MG63 (cell line): ENCODE results near the gene SEMA3F. TPM values are rescaled to one million over a fixed set of nuclear protein-coding genes. Genes with fewer than 3 reads are reported as not detected.

Source experiments
- DNase-seq: peaks from one replicate; pipeline ENCODE4 v3.0.0-alpha.2; 2020
- H3K27me3 ChIP-seq: fragments of 250-450 bp; sonication (Bioruptor Pico); 2 replicates; pipeline ENCODE4 v1.5.1; 2020; ENCODE audit warnings: mild to moderate bottlenecking, moderate library complexity
- H3K36me3 ChIP-seq: fragments of 250-450 bp; sonication (Bioruptor Pico); 2 replicates; pipeline ENCODE4 v1.5.1; 2020; ENCODE audit warnings: mild to moderate bottlenecking, moderate library complexity
- H3K4me3 ChIP-seq: fragments of 250-450 bp; sonication (Bioruptor Pico); 2 replicates; pipeline ENCODE4 v1.5.1; 2020; ENCODE audit warnings: mild to moderate bottlenecking, moderate library complexity
- H3K9me3 ChIP-seq: fragments of 250-450 bp; sonication (Bioruptor Pico); 2 replicates; pipeline ENCODE4 v1.5.1; 2020; ENCODE audit warnings: mild to moderate bottlenecking, moderate library complexity
- total RNA-seq: library from RNA; depleted of rRNA; stranded (reverse); fragments of >200 nt; shearing (Covaris generic); gene quantifications from 2 replicates; pipeline ENCODE4 v1.2.3, GENCODE V29; 2014; ENCODE audit warnings: low replicate concordance

Gene SEMA3F
- total RNA-seq, 1 experiment from 2014 or later, result 22.9 TPM

DNA sequence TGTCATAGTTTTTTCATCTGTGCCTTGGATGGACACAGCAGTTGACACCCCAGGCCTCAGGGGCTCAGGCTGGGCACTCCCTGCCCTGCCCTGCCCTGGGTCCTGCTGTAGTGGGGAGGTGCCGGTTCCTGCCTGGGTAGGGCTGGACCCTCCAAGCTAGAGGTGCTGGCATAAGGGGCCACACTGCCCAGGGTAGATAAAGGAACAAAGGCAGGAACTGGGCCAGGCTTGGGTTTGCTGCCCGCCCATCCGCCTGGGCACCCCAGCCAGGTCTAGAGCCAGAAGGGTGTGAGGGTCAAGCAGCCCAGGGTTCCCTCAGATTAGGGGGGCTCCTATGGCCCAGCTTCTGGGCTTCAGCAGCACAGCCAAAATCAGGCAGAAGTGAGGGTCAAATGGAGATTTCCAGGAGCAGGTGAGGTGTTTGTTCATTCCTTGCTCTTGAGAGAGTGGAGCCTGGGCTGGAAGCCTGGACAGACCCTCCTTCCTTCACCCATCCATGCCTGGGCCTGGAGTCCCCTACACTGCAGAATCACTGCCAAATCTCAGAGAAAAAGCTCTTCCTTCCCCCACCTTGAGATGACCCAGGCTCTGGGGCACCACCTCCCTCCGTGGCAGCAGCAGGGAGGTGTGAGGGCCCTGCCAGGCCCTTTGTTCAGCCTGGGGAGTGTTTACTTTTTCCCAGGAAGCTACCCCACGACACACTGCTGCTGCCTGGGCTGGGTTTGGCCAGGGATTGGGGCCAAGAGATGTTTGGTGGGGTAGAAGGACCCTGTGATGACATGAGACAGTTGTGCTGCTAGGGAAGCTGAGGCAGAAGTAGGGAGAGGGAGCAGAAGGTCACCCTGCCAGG, 7.1 kb downstream of the SEMA3F start:
- H3K27me3 ChIP-seq, result no peaks in the 10 kb centered on the region
- H3K36me3 ChIP-seq, result peaks cover 16% of the 10 kb centered on the region
- DNase-seq, result peak; percentile 33
- no peaks in the 10 kb centered on the region for H3K9me3 ChIP-seq
- H3K4me3 ChIP-seq, result no peak overlapping the region

DNA sequence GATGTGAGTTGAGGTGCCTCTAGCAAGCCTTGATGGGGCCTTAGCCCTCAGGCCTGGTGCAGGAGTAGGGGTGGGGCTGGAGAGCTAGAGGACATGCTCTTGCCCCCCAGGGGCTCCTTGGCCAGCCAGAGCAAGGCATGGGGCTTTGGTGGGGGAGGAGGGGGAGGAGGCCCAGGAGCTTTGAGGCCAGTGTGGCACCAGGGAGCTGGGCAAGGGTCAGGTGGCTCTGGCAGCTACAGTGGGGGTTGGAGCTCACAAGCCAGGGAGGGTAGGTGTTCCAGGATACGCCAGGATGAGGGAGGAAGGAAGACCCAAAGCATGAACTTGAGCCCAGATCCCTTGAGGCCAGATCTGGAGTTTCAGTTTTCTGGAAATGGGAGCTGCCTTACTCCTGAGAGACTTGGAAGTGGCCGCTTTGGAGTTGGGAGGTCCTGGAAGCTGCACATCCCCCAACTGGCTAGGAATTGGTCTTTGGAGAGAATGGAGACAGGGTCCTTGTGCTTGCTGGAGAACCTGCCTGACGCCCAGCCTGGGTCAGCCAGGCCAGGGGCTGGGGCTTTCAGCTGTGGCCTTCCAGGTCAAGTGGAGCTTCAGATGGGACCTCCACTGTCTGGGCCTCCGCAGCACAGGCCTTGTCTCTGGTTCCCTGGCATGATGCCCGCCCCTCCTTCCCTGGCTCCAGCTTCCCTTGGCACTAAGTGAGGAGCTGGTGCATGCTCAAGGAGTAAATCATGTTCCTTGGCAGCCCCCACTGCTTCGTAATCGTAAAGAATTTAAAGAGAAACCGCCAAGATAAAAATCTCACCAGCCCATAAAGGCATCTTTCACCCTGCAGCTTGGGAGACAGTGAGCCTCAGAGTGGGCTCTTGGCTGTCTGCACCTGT, 8.7 kb downstream of the SEMA3F start:
- H3K9me3 ChIP-seq, result no peaks in the 10 kb centered on the region
- H3K36me3 ChIP-seq, result peaks cover 16% of the 10 kb centered on the region
- no peak overlapping the region for H3K4me3 ChIP-seq
- H3K27me3 ChIP-seq, result no peaks in the 10 kb centered on the region
- DNase-seq, result peak; percentile 96

DNA sequence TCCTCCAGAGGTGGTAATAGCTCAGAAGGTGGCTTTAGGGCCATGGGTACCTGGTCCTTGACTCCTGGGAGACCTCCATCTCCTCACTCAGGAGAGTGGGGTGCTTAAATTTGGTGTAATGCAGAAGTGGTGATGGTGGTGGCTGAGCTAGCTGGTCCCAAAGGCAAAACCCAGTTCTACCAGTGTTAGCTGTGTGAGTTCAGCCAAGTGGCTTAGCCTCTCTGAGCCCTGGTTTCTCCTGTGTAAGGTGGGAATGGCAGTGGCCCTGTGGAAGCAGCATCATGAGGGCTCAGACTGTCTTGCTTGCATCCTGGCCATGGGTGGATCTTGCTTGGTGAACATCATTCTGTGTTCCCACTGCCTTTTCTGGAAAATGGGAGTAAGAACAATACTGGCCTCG, 9.4 kb downstream of the SEMA3F start:
- Histone ChIP-seq H3K9me3 (no peaks in the 10 kb centered on the region), H3K36me3 (peaks cover 16% of the 10 kb centered on the region), H3K4me3 (no peak overlapping the region), H3K27me3 (no peaks in the 10 kb centered on the region)
- DNase-seq, result no peak

DNA sequence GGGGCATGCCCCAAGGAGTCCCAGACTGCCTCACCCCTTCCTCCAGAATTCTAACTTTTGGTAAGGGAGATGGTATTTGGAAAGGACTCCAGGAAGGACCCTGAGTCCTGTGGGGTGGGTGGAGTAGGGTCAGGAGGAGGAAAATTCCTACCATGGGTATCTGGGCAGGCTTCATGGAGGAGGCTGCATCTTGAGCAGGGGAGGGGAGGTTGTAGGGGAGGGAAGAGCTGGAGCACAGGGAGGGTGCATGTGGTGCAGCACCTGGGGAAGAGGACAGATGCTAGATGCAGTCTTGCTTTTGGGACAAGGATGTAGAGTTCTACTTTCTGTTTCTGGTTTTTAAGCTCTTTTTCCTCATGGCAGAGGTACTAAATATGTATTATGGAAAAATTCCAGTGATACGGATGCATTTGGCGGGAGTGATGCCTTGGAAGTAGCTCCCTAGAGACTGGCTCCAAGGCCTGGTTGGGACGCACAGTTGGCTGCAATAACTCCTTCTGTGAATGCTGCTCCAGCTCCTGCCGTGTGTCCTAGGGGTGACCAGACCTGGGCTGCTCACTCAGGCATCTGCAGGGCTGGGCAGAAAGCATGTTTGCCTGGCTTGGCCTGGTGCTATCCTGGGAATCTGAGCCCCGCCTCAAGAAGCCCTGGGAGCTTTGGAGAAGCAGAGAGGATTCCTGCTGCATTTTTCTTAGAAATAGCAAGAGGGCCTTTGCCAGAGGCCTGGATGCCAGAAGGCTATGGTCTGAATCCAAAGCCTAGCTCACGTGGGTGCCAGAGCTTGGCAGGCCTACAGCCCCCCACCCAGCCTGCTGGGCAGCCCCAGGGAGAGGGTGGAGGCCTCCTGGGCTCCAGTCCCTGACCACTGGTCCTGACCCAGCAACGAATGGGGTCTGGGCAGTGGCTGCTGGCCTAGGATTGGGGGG, 10.1 kb downstream of the SEMA3F start:
- peak; percentile 90 for DNase-seq
- H3K27me3 ChIP-seq, result no peaks in the 10 kb centered on the region
- no peak overlapping the region for H3K4me3 ChIP-seq
- peaks cover 12% of the 10 kb centered on the region for H3K36me3 ChIP-seq
- no peaks in the 10 kb centered on the region for H3K9me3 ChIP-seq

DNA sequence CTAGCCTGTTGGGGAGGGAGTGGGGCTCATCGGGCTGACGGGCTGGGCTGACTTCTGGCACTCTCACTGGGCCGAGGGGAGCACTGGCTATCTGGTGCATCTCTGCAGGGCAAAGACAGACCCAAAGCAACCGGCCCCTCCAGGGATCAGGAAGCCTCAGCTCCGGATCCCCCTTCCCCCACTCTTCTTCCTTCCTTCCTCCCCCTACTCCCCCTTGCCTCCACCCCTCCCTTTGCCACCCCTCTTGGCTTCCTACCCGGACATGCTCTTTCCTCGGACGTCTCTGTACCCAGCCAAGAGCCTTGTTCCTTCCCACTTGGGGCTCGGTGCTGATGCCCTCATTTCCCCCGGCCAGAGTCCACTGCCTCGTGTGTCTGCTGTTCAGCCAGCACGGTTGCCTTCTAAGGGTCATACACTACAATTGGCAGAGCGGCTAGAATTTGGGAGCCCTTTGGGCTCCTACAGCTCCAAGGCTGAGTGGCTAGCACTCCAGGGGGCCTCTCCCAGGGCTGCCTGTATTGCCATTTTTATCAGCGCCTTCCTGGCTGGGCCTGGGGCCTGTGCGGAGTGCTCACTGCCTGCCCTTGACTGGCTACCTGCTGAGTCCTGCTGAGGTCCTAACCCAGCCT, 10.9 kb downstream of the SEMA3F start:
- Histone ChIP-seq H3K4me3 (no peak overlapping the region), H3K9me3 (no peaks in the 10 kb centered on the region), H3K36me3 (peaks cover 11% of the 10 kb centered on the region), H3K27me3 (no peaks in the 10 kb centered on the region)
- DNase-seq, result peak; percentile 80

DNA sequence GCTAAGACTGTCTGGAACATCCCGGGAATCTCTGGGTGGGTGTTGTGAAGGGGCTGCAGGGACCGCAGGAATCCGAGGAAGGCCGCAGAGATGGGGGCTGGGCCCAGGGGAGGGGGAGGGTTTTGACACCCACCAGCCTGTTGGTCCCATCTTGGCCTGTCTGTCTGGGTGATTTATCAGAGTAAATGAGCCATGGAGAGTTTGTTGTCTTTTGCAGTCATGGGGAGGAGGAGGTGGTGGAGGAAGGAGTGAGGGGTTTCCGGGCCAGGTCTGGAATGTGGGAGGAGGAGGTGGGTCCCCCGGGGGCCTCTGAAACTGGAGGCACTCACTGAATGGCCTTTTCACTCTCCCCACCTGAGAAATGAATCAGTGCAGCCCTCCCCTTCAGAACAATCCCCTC, 11.5 kb downstream of the SEMA3F start:
- no peak for DNase-seq
- H3K27me3 ChIP-seq, result no peaks in the 10 kb centered on the region

DNA sequence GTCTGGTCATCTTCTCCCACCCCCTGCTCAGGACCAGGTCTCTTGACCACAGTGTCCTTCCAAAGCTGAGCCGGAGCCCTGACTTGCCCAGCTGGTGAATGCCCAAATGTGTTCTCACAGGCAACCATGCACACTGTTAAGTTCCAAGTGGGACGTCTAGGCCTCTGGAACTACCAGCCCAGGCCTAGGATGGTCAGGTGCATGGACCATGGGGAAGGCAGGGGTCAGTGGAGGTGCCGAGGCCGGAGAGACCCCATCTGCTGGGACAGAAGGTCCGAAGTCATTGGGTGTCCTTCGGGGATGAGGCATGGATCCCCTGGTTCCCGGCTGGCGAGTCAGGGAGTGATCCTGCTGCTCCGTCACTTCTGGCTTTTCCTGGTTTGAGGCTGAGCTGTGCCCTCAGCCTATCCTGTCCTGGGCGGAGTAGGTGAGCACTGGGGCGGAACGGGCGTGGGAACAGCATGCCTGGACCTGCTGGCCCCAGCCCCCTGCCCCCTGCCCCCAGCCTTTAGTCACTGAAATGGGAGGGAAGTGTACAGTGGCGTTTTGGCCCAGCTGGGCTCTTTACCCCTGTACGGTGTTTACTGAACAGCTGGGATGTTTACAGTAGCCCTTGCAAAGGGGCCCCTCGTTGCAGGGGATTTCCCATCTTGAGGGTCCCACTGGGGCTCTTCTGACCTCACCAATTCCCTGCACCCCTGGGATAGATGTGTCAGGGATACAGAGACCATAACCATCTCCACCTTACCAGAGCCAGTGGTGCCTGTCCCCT, 12.1 kb downstream of the SEMA3F start:
- DNase-seq, result peak; percentile 74
- no peaks in the 10 kb centered on the region for H3K27me3 ChIP-seq
- H3K9me3 ChIP-seq, result no peaks in the 10 kb centered on the region
- H3K4me3 ChIP-seq, result no peak overlapping the region
- peaks cover 7% of the 10 kb centered on the region; the same call in 1 of the 2 replicates for H3K36me3 ChIP-seq

More for the DNA sequence above, 11.5 kb downstream of the SEMA3F start:
- no peaks in the 10 kb centered on the region for H3K9me3 ChIP-seq
- H3K36me3 ChIP-seq, result peaks cover 10% of the 10 kb centered on the region
- H3K4me3 ChIP-seq, result no peak overlapping the region

DNA sequence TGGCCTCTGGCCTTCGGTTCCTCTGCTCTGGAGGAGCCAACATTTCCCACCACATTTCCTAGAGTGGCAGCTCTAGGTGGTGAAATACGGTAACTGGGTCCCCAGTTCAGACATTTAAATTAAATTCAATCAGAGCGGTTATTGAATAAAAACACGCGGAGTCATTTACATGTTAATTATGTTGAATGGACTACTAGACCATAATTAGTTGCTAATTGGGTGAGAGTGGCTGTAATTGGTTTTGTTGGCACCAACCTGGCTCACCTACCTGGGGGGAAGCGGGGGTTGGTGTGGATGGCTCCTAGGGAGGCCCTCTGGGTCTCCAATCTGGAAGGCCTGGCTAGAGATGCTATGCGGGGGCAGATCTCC, 12.7 kb downstream of the SEMA3F start:
- Histone ChIP-seq H3K4me3 (no peak overlapping the region), H3K36me3 (peaks cover 7% of the 10 kb centered on the region; the same call in 1 of the 2 replicates), H3K9me3 (no peaks in the 10 kb centered on the region), H3K27me3 (no peaks in the 10 kb centered on the region)
- no peak for DNase-seq

DNA sequence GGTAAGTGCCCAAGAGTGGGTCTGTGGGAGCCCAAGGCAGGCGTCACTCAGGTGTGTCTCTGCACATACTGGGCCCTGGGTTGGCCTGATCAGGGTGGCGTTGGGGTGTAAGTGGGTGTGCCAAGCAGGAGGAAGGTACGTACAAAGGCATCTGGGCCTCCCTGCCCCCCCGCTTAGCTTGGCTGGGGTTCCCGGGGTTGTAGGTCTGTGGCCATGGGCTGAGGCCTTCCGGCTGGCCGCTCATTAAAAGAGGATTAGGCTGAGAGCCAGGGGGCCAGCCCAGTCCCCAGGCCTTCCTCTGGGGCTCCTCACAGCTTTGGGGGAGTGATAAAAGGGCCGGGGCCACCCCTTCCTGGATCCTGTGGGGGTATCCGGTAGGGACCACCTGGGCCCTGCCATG, 13.3 kb downstream of the SEMA3F start:
- no peak for DNase-seq
- H3K4me3 ChIP-seq, result no peak overlapping the region
- no peaks in the 10 kb centered on the region for H3K9me3 ChIP-seq
- H3K27me3 ChIP-seq, result no peaks in the 10 kb centered on the region
- peaks cover 4% of the 10 kb centered on the region; the same call in 1 of the 2 replicates for H3K36me3 ChIP-seq

DNA sequence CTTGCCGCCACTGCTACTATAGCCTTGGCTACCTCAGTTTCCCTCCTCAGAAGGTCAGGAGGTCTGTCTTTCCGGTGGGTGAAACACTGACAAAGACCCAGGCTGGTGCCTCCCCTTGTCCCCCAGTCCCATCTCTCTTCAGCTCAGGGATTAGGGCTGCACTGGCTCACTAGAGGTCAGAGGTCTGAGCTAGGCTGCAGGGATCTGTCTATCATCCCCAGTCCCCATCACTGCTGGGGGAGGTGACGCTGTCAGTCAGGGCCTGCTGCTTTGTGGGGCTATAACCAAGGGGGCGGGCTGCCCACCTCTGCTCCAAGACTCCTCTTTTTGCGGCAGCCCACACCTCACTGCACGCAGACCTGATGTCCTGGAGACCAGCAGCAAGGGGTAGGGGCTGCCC, 13.7 kb downstream of the SEMA3F start:
- Histone ChIP-seq H3K27me3 (no peaks in the 10 kb centered on the region), H3K9me3 (no peaks in the 10 kb centered on the region), H3K36me3 (peaks cover 4% of the 10 kb centered on the region; the same call in 1 of the 2 replicates), H3K4me3 (no peak overlapping the region)
- DNase-seq, result no peak

DNA sequence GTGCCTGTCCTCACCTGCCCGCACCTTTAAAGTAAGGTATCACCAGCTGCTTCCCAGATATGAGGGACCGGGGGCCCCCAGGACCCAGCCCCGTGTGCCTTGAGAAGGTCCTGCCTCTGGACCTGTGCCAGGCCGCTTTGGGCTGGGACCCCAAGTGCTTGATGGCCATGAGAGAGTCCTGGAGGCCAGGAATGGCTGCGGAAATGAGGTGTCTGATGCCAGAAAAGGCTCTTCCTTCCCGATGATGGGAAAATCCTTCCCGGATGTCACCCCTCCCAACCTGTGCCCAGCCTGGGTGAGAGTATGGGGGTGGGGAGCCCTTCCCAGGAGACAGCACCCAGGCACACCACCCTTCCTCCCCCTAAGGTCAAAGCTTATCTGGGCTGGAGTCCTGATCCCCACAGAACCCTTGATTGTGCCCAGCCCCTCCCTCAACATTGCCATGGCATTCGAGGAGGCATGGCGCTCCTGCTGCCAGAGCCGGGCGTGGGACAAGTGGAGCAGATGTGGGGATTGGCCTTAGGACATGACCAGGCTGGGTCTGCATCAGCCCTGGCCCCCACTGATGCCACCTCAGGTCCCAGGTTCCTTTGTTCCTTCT, 14.2 kb downstream of the SEMA3F start:
- H3K4me3 ChIP-seq, result no peak overlapping the region
- H3K36me3 ChIP-seq, result peaks cover 4% of the 10 kb centered on the region

DNA sequence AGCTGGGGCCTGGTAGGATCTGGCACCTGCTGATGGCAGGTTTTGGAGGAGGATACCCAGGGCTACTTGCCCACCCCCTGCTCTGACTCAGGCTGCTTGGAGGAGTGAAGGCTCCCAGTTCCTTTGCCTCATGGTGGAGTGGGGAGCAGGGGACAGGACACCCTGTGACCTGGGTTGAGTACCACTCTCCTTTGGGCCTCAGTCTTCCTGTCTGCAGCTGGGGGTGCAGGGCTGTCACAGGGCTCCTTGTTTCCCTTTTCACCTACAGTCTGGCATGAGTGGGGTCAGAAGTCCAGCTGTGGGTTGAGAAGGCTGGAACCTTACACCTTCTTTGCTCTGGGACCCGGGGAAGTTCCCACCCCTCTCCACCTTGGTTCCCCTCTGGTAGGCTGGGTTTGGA, 14.7 kb downstream of the SEMA3F start:
- Histone ChIP-seq H3K4me3 (no peak overlapping the region), H3K36me3 (no peaks in the 10 kb centered on the region; the same call in none of the 2 replicates), H3K9me3 (no peaks in the 10 kb centered on the region), H3K27me3 (no peaks in the 10 kb centered on the region)
- DNase-seq, result no peak

More for the DNA sequence above, 14.2 kb downstream of the SEMA3F start:
- Histone ChIP-seq H3K9me3 (no peaks in the 10 kb centered on the region), H3K27me3 (no peaks in the 10 kb centered on the region)
- no peak for DNase-seq

DNA sequence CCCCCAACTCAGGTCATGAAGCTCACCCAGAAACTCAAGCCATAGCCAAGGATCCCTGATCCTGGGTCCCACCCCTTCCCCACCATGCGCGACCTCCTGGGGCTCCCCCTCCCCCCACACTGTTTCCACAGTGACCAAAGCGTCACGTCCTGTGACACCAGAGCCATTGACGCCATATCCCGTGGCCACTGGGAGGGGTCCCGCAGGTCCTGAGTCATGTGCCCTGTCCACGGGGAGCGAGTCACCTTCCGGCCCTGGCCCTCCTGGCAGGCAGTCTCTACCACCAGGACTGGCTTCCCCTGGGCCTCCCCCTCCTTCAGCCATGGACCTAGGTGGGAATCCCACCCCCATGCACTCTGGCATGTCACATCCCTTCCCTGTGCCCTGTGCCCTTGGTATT, 15.6 kb downstream of the SEMA3F start:
- Histone ChIP-seq H3K27me3 (no peaks in the 10 kb centered on the region), H3K36me3 (no peaks in the 10 kb centered on the region; the same call in none of the 2 replicates), H3K4me3 (no peak overlapping the region), H3K9me3 (no peaks in the 10 kb centered on the region)
- DNase-seq, result peak; percentile 41

DNA sequence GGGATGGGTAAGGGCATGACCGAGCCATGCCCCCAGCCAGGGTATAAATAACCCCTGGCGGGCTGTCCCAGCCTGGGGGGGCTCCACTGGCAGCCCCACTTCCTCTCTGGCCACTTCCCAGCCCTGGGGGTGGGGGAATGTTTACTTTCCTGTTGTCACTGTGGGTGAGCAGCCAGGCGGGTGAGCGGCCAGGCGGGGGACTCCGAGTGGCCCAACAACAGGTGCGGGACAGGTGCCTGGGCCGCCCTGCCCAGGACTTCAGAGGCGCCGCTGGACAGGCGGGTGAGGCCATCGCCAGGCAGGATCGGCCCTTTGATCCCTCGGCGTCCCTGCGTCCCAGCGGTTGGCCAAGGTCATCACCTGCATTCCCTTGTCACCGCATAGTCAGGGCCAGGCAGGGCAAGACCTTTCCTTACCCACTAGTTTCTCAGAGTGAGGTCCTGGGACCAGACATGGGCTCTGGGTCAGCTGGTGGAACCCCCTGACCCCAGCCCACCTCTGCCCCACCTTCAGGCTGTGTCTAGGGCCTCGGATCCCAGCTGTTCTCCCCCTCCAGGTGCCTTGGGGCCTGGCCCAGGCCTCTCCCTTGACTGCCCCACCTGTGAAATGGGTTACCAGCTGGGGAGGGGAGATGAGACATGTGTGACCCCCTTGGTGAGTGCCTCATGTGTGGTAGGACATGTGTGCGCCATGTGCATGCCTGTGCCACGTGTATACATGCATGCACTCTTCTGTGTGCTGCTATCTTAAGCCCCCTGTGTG, 16.6 kb downstream of the SEMA3F start:
- no peak overlapping the region for H3K4me3 ChIP-seq
- DNase-seq, result no peak
- no peaks in the 10 kb centered on the region for H3K27me3 ChIP-seq
- no peaks in the 10 kb centered on the region; the same call in 1 of the 2 replicates for H3K36me3 ChIP-seq
- H3K9me3 ChIP-seq, result no peaks in the 10 kb centered on the region
